ENCODE results near the gene SLC35A5.
A peak's percentile ranks its signal among the peaks of the same experiment; 100 is the strongest.

SLC35A5 gene

GRCh38 chr3:112627419-112627818 lies 65.6 kb downstream of the SLC35A5 start:
- no peak for DNase-seq

- no peak for DNase-seq
Measured at GRCh38 chr3:112627919-112628466, 66.1 kb downstream of the SLC35A5 start.

- DNase-seq = peak in 1 of 2 experiments; percentile 3
Measured at GRCh38 chr3:112629425-112629824, 67.6 kb downstream of the SLC35A5 start.

- DNase-seq = no peak
Measured at GRCh38 chr3:112631257-112631656, 69.4 kb downstream of the SLC35A5 start.

GRCh38 chr3:112632596-112632995 lies 70.8 kb downstream of the SLC35A5 start:
- no peak for DNase-seq

GRCh38 chr3:112633191-112633590 lies 71.3 kb downstream of the SLC35A5 start:
- no peak for DNase-seq

GRCh38 chr3:112633757-112634156 lies 71.9 kb downstream of the SLC35A5 start:
- no peak for DNase-seq

- no peak for DNase-seq
Measured at GRCh38 chr3:112634786-112635541, 73.1 kb downstream of the SLC35A5 start.

Data from stimulated activated CD4-positive, alpha-beta T cell treated with anti-CD3 and anti-CD28 coated beads, Interleukin-4, amount 100 ng/mL, for 4 hours (primary cell).